GM19240 (cell line): Measurements from ENCODE around the gene RPS6KL1.
"Not testable (repeated sequence)": the region's sequence is repeated elsewhere in the genome, so short reads cannot be mapped to it uniquely, and the experiment has no call there.

Experiments used
- DNase-seq: peaks from one replicate; pipeline ENCODE4 v3.0.0; 2011; ENCODE audit warnings: low spot score; ENCODE audit not compliant: insufficient read length

Gene RPS6KL1

DNA sequence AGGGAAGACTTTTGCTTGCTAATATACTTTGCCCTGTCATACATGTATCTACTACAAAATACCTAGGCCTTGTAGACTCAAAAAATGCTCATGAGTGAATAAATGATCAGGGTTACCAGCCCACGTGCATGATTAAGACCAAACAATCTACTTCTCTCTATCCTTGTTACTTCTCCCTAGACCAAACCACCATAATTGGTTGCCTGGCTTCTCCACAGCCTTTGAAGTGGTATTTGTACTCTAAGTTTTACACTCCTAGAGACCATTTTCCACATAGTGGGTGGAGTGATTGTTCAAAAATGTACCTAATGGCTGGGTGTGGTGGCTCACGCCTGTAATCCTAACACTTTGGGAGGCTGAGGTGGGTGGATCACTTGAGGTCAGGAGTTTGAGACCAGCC, 14.1 kb upstream of the RPS6KL1 start:
- DNase-seq = no peak

DNA sequence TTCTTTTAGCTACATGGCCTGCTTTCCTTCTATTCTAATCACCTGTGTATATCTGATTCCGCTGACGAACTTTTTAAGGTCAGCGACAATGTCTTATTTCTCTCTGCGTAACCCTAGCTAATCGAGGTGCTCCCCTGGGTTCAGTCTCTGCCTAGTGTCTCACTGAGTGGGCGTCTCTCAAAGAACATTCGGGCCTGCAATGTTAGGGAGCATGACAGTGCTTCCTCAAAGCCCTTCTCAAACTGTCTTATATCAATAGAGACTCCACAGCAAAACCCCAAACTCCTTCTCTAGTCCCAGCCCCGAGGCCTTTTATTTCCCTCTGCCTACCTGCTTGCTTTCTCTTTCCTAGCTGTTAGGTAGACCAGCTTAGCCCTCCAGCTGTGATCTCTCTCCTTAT, 13.7 kb upstream of the RPS6KL1 start:
- no peak for DNase-seq

DNA sequence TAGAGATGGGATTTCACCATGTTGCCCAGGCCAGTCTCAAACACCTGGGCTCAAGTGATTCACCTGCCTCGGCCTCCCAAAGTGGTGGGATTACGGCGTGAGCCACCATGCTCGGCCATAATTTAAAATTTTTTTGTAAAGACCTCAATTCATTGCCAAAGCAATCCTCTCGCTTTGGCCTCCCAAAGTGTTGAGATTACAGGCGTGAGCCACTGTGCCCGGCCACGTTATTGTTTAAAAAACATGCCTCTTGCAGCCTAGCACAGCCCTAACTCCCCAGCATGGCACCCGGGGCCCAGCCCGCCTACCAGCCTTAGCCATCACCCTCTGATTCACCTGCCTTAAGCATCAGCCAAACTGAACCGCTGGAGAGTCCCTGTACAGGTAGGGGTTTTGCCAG, 13.1 kb upstream of the RPS6KL1 start:
- no peak for DNase-seq

DNA sequence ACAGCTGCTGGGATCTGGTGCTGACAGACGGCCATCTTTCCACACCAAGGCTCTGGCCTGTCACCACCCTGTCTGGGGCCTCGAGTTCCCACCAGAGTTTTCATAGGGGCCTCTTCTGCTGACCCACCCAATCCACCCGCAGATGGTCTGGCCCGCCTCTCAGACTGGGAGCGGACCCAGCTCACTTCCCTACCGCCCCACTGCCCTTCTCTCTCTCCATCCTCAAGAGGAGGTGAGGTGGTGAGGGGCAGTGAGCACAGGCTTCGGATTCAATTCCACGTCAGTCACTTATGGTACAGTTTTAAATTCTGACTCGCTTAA, 12.3 kb upstream of the RPS6KL1 start:
- no peak for DNase-seq

DNA sequence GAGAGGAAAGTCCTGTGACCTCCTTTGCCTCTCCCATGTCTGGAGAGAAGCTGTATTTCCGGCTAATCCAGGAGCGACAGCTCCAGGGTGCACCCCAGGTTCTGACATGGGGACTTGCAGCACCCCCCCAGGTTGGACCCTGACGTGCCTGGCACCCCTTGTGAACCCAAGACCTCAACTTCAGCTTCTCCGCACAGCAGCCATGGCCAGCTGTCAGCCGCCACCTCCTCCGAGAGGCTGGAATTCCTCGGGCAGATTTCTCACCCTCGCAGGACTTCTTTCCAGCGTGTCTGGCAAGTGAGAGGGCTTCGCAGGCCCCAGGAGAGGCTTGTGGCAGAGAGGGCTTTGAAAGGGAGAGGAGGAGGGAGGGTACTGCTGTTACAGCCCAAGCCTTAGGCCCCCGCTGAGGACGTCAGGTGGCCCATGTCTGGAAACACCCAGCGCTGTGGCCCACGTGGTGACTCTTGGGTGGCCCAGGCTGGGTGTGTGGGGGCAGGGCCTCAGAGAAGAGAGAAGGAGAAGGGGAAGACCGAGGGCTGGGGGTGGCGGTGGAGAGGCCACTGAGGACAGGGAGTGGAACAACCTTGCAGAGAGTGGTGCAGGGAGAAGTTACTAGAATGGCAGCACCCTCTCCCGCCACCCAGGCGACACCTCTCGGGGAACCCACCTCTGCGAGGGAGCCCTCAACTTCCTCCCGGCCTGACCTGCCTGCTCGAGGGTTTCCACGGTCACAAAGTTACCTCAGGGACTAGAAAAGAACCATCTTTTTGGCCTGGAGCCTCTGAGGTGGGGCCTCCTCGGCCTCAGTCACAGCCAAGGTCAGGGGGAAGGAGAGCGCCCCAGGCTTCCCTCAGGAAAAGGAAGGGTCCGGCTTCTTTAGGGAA, 11.7 kb upstream of the RPS6KL1 start:
- no peak for DNase-seq

DNA sequence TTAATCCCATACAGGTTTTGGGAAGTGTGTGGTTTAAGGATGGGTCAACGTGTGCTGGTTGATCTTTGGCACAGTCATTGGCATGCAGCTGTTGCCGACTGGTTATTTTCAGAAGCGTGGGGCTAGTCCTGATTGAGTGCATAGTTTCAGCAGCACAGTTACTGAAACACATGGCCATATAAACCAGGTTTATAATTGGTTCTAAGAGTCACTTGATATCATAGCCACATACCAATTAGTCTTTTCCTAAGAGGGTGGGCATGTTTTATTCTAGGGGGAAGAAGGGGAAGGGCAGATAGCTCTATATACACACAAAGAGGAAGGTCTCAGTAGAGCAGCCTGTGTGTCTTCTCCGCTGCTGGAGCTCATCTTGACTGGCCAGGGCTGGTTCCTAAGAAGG, 11.0 kb upstream of the RPS6KL1 start:
- DNase-seq = no peak

DNA sequence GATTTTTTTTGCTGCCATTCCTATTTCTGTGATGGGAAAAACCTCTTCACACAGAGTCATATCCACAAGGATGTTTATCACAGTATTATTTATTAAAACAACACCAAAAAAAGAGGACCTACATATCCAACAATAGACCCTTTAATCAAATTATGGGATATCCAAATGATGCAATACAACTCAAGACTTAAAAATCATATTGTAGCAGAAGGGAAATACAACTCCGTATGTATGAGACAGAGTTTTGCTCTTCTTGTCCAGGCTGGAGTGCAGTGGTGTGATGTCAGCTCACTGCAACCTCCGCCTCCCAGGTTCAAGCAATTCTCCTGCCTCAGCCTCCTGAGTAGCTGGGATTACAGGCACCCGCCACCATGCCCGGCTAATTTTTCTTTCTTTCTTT, 9.9 kb upstream of the RPS6KL1 start:
- not testable (repeated sequence) for DNase-seq

DNA sequence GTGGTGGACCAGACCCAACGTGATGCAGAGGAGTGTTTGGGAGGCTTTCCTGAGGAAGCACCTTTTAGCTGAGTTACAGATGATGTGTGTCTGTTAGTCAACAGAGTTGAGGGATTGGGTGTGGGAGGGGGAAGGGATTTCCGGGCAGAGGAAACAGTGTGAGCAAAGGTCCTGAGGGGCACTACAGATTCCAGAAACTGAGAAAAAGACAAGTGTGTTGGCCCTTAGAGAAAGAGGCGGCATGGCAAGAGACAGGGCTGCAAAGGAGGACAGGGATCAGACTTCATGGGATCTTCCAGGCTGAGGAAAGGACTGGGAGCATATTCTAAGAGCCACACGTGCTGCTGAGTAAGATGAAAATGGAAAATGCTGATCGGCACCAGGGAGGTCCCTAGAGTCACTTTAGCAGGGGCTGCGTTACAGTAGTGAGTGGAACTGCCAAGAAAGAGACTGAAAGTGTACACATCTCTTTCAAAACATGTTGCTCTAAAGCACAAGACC, 9.4 kb upstream of the RPS6KL1 start:
- DNase-seq = no peak

DNA sequence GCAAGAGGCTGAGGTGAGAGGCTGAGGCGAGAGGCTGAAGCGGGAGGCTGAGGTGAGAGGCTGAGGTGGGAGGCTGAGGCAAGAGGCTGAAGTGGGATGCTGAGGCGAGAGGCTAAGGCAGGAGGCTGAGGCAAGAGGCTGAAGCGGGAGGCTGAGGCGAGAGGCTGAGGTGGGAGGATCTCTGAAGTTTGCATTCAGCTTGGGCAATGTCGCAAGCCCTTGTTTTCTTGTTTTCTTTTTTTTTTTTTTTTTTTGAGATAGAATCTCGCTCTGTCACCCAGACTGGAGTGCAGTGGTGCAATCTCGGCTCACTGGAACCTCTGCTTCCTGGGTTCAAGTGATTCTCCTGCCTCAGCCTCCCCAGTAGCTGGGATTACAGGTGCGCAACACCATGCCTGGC, 8.7 kb upstream of the RPS6KL1 start:
- DNase-seq = not testable (repeated sequence)

DNA sequence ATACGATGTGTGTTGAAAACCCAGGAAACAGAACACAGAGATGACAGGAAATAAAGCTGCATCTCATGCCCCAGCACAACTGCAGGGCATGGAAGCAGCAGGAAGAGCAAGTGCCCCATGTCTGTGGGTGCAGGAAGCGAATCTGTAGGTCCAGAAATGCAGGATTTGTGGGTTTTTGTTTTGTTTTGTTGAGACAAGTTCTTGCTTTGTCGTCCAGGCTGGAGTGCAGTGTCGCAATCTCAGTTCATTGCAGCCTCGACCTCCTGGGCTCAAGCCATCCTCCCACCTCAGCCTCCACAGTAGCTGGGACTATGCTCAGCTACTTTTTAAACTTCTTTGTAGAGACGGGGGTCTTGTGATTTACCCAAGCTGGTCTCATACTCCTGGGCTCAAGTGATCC, 6.2 kb upstream of the RPS6KL1 start:
- DNase-seq = no peak

DNA sequence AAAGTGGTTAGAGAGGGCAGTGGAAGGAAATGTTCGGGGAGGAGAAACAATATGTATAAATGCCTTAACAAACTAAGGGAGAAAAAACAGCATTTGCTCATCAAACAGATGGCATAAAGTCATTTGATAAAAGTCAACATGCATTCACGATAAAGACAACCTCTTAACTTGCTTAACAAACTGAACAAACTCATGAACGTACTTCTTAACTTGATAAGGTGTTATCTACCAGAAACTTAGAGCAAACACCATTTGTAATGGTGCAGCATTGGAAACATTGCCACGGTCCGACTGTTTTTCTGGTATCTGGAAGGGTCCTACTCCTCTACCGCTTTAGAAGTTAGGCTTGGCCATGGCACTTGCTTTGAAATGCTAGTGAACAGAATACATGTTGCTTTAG, 4.2 kb upstream of the RPS6KL1 start:
- DNase-seq = no peak

DNA sequence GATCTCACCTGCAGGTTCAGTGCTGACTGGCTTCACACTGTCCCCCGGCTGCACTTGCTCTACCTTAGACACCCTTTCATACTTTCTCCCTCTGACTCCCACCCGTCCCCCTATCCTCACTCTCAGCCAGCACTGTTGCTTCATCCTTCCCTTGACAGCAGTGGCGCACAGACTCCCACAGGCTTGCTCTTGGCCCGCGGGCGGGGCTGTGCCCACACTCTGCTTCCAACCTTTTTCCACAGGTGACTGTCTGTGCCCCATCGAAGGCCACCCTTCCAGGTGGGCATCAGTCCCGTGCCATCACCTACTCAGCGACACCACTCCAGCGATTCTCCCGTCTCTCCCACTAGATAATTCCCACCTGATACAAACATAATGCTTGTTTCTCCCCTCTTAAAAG, 1.0 kb upstream of the RPS6KL1 start:
- DNase-seq = no peak

DNA sequence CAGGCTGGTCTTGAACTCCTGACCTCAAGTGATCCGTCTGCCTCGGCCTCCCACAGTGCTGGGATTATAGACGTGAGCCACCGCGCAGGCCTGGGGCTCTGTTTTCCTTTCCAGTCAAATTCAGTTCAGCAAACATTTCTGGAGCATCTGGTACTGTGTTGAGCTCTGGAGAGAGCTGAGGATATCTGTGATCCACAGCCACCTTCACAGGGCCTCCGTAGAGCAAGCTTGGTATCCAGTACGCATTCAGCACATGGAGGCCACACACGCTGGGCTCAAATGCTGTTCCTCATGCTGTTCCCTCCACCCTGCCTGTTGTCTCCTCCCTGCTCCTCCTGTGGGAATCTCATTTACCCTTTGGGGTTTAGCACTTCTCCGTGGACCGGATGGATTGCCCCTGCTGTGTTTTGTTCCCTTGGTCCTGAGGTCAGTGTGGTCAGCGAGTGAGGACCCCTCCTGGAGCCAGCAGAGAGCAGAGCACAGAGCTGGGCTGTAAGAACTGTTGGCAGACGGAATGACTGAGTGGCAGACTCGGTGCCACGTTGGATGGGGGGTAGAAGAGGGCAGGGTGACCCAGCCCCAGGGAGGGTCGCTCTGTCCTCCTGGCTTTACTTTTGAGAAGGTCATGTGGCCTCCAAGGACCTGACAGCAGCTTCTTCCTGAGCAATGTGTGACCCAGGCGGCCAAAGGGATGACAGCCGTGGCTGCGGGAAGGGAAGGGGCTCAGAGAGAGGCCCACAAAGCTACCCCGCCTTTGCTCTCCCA, 891 bp downstream of the RPS6KL1 start:
- DNase-seq = no peak

DNA sequence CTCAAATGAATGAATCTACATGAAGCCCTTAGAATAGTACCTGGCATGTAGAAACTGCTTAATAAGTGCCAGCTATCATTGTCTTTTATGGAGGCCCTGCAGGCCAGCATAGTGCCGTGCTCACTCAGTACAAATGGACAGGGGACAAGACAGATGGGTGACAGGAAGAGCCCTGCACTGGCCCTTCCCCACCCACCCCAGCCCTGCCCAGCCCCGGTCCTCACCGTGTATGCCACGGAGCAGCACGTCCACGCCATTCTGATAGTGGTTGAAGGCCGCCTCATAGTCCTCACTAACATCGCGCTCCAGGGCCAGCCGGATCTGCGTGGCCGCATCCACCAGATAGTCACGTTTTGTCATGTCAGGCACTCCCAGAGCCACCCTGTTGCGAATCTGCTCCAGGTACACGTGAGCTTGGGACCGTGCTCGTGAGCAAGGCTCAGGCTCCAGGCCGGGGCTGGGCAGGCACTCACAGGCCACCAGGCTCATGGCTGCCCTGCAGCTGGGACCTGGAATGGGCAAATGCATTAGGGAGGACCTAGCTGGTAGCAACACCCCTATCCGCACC, 1.9 kb downstream of the RPS6KL1 start:
- DNase-seq = no peak

DNA sequence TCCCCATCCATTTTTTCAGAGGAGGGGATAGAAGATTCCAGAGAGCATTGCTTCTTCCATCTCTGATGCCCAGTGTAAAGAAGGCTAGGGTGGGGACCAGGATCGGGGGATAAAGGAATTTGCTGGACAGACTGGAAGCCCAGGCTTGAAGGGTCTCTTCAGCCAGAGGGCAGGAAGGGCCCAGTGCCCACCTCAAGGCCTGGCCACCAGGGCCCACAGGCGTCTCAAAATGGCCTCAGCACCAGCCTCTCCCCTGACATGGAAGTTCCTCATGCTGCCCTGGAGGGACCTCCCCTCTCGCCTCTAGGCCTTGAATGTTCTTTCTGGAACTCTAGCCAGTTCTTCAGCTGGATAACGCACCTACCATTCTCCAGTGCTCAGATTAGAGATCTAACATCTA, 2.8 kb downstream of the RPS6KL1 start:
- DNase-seq = no peak

DNA sequence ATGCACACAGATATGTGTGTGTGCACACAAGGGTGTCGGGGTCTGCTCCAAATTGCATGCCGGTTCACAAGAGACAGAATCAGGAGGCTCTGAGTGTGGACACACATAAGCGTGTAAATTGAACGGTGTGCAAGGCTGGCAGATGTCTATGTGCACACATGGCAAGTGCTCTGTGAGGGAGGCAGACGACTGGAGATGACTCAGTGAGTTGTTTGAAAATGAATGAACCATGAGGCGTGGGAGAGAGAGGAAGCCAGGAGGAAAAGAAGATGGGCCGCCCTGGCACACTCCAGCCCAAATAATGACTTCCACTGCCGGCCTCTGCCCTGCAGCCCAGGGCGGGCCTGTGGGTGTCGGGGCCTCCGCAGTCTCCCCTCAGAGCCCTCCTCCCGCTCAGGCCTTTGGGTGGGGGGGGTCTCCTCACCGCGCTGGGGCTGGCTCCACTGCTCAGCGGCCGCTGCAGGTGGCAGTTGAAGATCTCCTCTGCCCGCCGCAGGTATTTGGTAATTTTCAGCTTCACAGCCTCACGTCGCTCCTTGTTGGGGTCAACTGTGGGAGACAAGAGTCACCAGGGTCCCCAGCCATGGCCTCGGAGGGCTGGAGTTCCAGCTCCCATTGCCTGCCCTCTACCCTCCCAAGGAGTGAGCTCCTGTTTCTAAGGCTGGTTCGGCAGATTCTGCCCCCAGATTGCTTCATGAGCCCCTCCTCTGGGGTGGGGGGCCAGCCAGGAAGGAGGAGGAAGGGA, 3.5 kb downstream of the RPS6KL1 start:
- DNase-seq = no peak

DNA sequence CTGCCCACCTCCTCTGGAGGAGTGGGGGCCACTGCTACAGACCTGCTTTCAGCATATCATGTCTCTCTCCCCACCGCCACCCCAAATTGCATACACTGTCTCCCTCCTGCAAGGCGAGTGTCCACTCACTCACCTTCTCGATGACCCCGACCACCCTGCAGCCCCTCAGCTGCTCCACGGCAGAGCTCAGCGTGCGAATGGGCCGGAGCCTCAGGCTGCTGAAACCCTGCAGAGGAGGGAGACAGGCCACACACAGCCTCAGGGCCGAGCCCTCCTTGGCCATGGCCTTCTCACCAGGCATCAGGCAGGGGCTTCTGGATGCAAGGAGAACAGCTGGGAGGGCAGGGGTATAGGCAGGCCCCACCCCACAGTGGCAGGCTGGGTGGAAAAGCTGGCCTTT, 4.7 kb downstream of the RPS6KL1 start:
- no peak for DNase-seq

DNA sequence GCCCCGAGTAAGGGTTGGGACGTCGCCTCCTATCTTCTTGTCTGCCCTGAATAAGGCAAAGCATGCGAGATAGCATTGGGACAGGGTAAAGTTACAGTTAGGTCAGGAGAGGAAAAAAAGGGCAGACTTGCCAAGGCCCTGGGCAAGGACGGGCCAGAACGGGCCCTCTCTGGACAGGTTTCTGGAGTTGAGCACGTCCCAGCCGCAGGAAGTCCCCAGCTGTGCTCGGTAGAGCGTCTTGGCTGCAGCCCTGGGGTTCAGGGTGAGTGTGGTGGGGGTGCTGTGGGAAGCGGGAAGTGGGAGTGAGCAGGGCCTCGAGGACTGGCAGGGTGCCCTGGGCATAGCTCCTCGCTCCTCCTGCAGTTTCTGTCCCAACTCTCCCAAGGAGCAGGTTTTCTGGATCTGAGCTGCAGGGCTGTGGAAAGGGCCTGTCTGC, 5.4 kb downstream of the RPS6KL1 start:
- DNase-seq = no peak

DNA sequence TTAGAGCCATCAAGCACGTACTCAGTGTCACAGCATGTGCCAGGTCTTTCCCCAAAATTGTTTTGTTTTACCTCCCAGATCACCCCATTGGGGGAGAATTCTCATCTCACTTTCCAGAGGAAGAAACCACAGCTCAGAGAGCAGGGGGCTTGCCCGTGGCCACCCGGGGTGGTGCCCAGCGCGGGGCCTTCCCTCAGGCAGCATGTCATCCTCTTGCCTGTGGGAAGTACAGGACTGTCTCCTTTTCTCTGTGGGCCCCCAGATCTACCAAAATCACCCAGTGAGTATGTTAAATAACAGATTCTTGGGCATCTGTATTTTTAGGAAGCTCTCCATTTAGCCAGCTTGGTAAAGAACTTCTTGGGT, 5.9 kb downstream of the RPS6KL1 start:
- no peak for DNase-seq

DNA sequence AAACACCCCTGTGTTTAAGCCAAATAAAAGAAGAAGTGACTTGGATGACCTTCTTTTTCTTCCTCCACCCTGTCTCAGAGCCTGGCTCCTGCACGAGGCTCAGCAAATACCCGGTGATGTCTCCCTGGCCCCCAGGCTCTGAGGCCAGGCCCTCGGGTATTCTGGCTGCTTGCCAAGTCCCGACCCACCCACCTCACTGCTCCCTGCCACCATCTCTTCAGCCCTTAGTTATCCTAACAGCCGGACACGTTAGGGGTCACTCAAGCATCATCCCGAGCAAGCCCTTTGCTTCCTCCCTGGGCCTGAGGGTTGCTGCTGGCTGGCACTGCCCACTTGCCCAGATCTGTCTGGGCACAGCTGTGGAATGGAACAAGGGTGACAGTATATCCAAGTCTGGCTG, 7.2 kb downstream of the RPS6KL1 start:
- DNase-seq = no peak

DNA sequence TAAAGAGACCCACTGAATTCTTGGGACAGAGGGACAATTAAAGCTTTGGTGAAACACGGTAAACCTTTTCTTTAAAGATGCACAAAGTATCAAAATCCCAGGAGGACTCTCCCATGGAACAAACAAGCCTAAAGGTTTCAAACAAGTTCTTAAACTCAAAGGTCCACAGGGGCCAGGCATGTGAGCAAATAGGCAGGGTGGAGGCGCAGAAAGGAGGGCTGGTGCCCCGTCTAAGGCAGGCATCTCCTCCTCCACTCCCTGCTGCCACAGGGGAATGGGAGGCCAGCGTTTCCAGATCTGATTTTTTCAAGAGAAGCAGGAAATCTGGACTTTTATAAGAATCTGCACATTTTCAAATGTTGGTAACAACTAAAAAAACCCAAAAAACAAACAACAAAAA, 7.6 kb downstream of the RPS6KL1 start:
- no peak for DNase-seq
